Esophagus (tissue), 2 donors: ENCODE results near the gene SLC6A12. TPM values are rescaled to one million over a fixed set of nuclear protein-coding genes. Genes with fewer than 3 reads are reported as not detected.

Experiments used
- H3K27ac ChIP-seq, 2 donors: one replicate each; pipeline ENCODE4 v1.5.1; 2013; ENCODE audit warnings: low read depth in 2 of 2, mild to moderate bottlenecking in 2 of 2, inconsistent platforms in 1 of 2, low read length in 1 of 2, moderate library complexity in 1 of 2
- H3K27me3 ChIP-seq, 2 donors: one replicate each; pipeline ENCODE4 v1.6.1; 2013; ENCODE audit warnings: low read length in 2 of 2, control low read depth in 1 of 2, mild to moderate bottlenecking in 1 of 2; ENCODE audit not compliant: insufficient read depth in 2 of 2, control insufficient read depth in 1 of 2
- H3K36me3 ChIP-seq, 2 donors: one replicate each; pipeline ENCODE4 v1.6.1; 2013; ENCODE audit warnings: low read length in 1 of 2; ENCODE audit not compliant: control insufficient read depth in 2 of 2, insufficient read depth in 2 of 2
- H3K4me1 ChIP-seq, 2 donors: one replicate each; pipeline ENCODE4 v1.6.1; 2013; ENCODE audit warnings: low read length in 1 of 2; ENCODE audit not compliant: control insufficient read depth in 2 of 2, insufficient read depth in 2 of 2
- H3K4me3 ChIP-seq, 2 donors: one replicate each; pipeline ENCODE4 v1.5.1; 2013; ENCODE audit warnings: low read length in 2 of 2, mild to moderate bottlenecking in 2 of 2, low read depth in 1 of 2, moderate library complexity in 1 of 2
- H3K9me3 ChIP-seq, 2 donors: one replicate each; pipeline ENCODE4 v1.6.1; 2013; ENCODE audit warnings: mild to moderate bottlenecking in 2 of 2, low read depth in 1 of 2, low read length in 1 of 2, moderate library complexity in 1 of 2; ENCODE audit not compliant: control insufficient read depth in 2 of 2, insufficient read depth in 1 of 2
- WGBS, 2 donors: extraction: QIAGEN DNeasy Blood & Tissue Kit; methylation state at CpG; one replicate each; pipeline ENCODE4 v1.1.7; 2013; 5-methylcytosine and 5-hydroxymethylcytosine counted together
- polyA plus RNA-seq, 2 donors: library from polyadenylated mRNA; stranded (reverse); fragments of 200-250 nt; gene quantifications; one replicate each; pipeline ENCODE4 v1.2.3, GENCODE V29; 2013
- donor health status: healthy with polysubstance abuse.
- donor health status: Bipolar disorder and iron deficiency.

The SLC6A12 gene
- polyA plus RNA-seq, 2 donors, result 0.11 TPM; not detected in 1

DNA sequence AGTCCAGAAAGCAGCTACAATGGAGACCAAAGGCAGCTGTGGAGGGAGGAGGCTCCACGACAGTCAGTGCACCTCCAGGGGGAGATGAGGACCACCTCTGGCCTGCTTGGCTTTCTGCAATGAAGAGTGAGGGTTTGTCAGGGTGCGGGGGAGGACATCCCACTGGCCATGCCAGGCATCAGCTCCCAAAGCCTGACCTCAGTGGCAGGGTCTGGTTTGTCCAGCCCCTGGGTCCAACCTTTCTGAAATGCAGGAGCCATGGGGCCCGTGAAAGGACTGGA, 35.2 kb downstream of the SLC6A12 start:
- Histone ChIP-seq H3K4me1 (peaks cover 2 to 20% of the 10 kb centered on the region in 2 donors), H3K36me3 (no peaks in the 10 kb centered on the region)

GRCh38 chr12:177980-178828, 35.8 kb downstream of the SLC6A12 start:
- Histone ChIP-seq H3K9me3 (no peaks in the 10 kb centered on the region), H3K27ac (no peak overlapping the region), H3K36me3 (no peaks in the 10 kb centered on the region), H3K4me1 (peaks cover 2 to 23% of the 10 kb centered on the region in 2 donors), H3K27me3 (no peaks in the 10 kb centered on the region), H3K4me3 (no peak overlapping the region)
- 53 to 67% methylated on average over 20 of the region's 20 CpGs for WGBS, 2 donors

More for the DNA sequence above, 35.2 kb downstream of the SLC6A12 start:
- WGBS, 2 donors, result 64 to 75% methylated on average over 3 of the region's 3 CpGs
- Histone ChIP-seq H3K27me3 (no peaks in the 10 kb centered on the region), H3K27ac (no peak overlapping the region), H3K9me3 (no peaks in the 10 kb centered on the region), H3K4me3 (no peak overlapping the region)

- no peaks in the 10 kb centered on the region for H3K9me3 ChIP-seq
- no peaks in the 10 kb centered on the region for H3K27me3 ChIP-seq
- 71 to 72% methylated on average over 11 of the region's 11 CpGs for WGBS, 2 donors
- H3K36me3 ChIP-seq, result no peaks in the 10 kb centered on the region
- H3K27ac ChIP-seq, result no peak overlapping the region
- H3K4me1 ChIP-seq, result peaks cover 2 to 24% of the 10 kb centered on the region in 2 donors
- no peak overlapping the region for H3K4me3 ChIP-seq
These were observed 36.5 kb downstream of the SLC6A12 start for GRCh38 chr12:177336-177979.

DNA sequence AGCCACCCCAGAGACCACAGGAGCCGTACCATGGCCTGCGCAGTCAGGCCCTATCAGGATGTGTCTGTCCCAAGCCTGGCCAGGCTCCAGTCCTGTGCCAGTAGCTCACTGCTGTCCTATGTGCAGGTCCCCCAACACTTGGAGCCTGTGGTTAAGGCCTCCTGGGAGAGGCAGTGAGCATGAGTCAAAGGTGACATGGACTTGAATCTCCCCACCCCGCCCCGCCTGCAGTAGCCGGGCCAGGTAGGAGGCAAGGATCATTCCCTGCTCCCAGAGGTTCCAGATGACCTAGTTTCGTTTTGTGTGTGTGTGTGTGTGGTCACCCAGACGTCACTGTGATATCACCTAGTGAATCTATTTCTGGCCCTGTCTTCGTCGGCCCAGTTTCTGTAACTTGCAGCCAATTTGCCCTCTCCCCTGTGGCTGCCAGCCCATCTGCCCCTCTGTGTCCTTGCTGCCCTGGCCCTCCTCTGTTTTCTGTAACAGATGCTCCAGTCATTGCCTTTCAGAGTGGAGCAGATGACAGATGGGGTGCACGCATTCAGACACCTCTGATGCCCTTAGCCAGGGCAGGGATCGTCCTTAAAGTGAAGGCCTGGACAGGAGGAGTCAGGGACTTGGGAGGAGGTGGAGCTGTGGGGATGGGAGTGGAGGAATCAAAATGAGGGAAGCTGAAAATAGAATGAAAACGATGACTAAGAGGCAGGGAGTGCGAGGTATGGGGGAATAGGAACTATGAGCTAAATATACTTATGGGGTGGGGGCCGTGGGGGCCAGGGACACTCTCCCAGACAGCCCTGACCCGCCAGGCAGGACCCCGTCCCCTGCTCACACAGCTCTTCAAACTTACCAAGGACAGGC, 37.4 kb downstream of the SLC6A12 start:
- Histone ChIP-seq H3K27me3 (no peaks in the 10 kb centered on the region), H3K36me3 (no peaks in the 10 kb centered on the region), H3K9me3 (no peaks in the 10 kb centered on the region), H3K4me3 (no peak overlapping the region), H3K4me1 (peaks cover 2 to 26% of the 10 kb centered on the region in 2 donors), H3K27ac (no peak overlapping the region)
- WGBS, 2 donors, result 52 to 61% methylated on average over 16 of the region's 16 CpGs

DNA sequence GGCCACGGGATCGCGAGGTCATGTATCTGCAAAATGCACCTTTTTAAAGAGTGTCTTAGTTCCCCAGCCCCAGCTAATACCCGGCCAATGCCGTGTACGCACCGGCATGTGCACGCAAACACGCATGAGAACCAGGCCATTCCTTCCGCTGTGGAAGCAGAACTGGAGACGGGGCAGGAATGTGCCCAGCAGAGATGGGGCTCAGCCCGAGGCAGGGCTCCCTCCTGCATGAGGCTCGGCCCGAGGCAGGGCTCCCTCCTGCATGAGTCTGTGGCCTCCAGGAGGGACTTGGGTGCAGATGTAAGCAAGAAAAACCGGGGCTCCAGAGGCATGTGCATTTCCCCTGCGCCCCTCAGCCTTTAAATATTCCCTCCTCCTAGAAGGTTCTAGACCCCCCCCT, 38.2 kb downstream of the SLC6A12 start:
- H3K4me1 ChIP-seq, result peaks cover 2 to 26% of the 10 kb centered on the region in 2 donors
- no peak overlapping the region for H3K27ac ChIP-seq
- H3K9me3 ChIP-seq, result no peaks in the 10 kb centered on the region
- no peaks in the 10 kb centered on the region for H3K27me3 ChIP-seq
- 80 to 85% methylated on average over 16 of the region's 16 CpGs for WGBS, 2 donors
- no peak overlapping the region for H3K4me3 ChIP-seq
- no peaks in the 10 kb centered on the region for H3K36me3 ChIP-seq

GRCh38 chr12:175250-175649, 38.7 kb downstream of the SLC6A12 start:
- Histone ChIP-seq H3K27me3 (no peaks in the 10 kb centered on the region), H3K9me3 (no peaks in the 10 kb centered on the region), H3K4me3 (no peak overlapping the region), H3K36me3 (no peaks in the 10 kb centered on the region), H3K4me1 (peaks cover 2 to 24% of the 10 kb centered on the region in 2 donors), H3K27ac (no peak overlapping the region)
- 47 to 50% methylated on average over 10 of the region's 10 CpGs for WGBS, 2 donors

DNA sequence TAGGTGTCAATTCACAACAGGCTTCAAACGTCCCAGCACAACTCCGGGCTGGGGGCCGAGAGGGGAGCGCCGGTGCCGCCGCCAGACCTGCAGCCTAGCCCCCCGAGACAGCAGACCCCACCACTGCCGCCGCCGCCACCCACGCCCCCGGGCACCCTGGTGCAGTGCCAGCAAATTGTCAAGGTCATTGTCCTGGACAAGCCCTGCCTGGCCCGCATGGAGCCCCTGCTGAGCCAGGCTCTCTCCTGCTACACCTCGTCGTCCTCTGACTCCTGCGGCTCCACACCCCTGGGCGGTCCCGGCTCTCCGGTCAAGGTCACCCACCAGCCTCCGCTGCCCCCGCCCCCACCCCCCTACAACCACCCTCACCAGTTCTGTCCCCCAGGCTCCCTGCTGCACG, 39.4 kb downstream of the SLC6A12 start:
- WGBS, 2 donors, result 58 to 61% methylated on average over 22 to 23 of the region's 23 CpGs
- Histone ChIP-seq H3K27me3 (no peaks in the 10 kb centered on the region), H3K9me3 (no peaks in the 10 kb centered on the region), H3K4me1 (peaks cover 2 to 24% of the 10 kb centered on the region in 2 donors), H3K36me3 (no peaks in the 10 kb centered on the region), H3K27ac (no peak overlapping the region), H3K4me3 (no peak overlapping the region)

- 77 to 78% methylated on average over 6 of the region's 6 CpGs for WGBS, 2 donors
- Histone ChIP-seq H3K4me3 (no peak overlapping the region), H3K36me3 (no peaks in the 10 kb centered on the region), H3K4me1 (peaks cover 2 to 21% of the 10 kb centered on the region in 2 donors), H3K27me3 (no peaks in the 10 kb centered on the region), H3K27ac (no peak overlapping the region), H3K9me3 (no peaks in the 10 kb centered on the region)
These were observed 39.8 kb downstream of the SLC6A12 start for GRCh38 chr12:174124-174523.

- no peak overlapping the region for H3K4me3 ChIP-seq
- H3K27ac ChIP-seq, result no peak overlapping the region
- H3K9me3 ChIP-seq, result no peaks in the 10 kb centered on the region
- WGBS, 2 donors, result 75 to 83% methylated on average over 15 of the region's 15 CpGs
- no peaks in the 10 kb centered on the region for H3K36me3 ChIP-seq
- peaks cover 2 to 14% of the 10 kb centered on the region in 2 donors for H3K4me1 ChIP-seq
- no peaks in the 10 kb centered on the region for H3K27me3 ChIP-seq
These were observed 41.2 kb downstream of the SLC6A12 start for GRCh38 chr12:172732-173161.
